Tibial artery (tissue), 4 donors: ENCODE results near the gene CALM3.

Experiments
- DNase-seq, 2 donors: peaks; one replicate each; pipeline ENCODE4 v3.0.0-alpha.2; 2019
- H3K27ac ChIP-seq, 2 donors: fragments of 200-600 bp; sonication (generic) in 1 of 2; 1 replicate in 1 of 2; 2 replicates in 1 of 2; pipeline ENCODE4 v1.5.1; 2018 to 2019; ENCODE audit warnings: mild to moderate bottlenecking in 1 of 2
- H3K27me3 ChIP-seq, 2 donors: fragments of 200-600 bp; sonication (generic) in 1 of 2; one replicate each; pipeline versions ENCODE4 v1.5.1 to v1.6.0; 2016 to 2019
- H3K36me3 ChIP-seq, 3 donors: fragments of 200-600 bp; sonication (generic) in 2 of 3; one replicate each; pipeline ENCODE4 v1.5.1; 2016 to 2019; ENCODE audit warnings: mild to moderate bottlenecking in 2 of 3
- H3K4me1 ChIP-seq, 4 donors: fragments of 200-600 bp; sonication (generic) in 2 of 4; 1 replicate in 3 of 4; 2 replicates in 1 of 4; pipeline ENCODE4 v1.5.1; 2016 to 2019
- H3K4me3 ChIP-seq, 2 donors: fragments of 200-600 bp; sonication (generic) in 1 of 2; 1 replicate in 1 of 2; 2 replicates in 1 of 2; pipeline ENCODE4 v1.5.1; 2018 to 2019; ENCODE audit warnings: mild to moderate bottlenecking in 2 of 2
- H3K9me3 ChIP-seq, 3 donors: fragments of 200-600 bp; sonication (generic) in 1 of 3; one replicate each; pipeline ENCODE4 v1.5.1; 2016 to 2019
- intact Hi-C: fragments of 100-400 bp; cut with DNase I; formaldehyde crosslinking; loops from one replicate; pipeline ENCODE4 v1.15.0; 2023; ENCODE audit warnings: low total_unique reads
- TF ChIP-seq, protein P1 (sequence below), 2 experiments: fragments of 200-600 bp in 1 of 2; fragments of 450-650 bp in 1 of 2; IDR thresholded peaks; one replicate each; pipeline ENCODE4 v1.5.1; 2017 to 2019; ENCODE audit warnings: antibody characterized with exemption in 2 of 2, mild to moderate bottlenecking in 1 of 2, moderate library complexity in 1 of 2

CALM3 gene

DNA sequence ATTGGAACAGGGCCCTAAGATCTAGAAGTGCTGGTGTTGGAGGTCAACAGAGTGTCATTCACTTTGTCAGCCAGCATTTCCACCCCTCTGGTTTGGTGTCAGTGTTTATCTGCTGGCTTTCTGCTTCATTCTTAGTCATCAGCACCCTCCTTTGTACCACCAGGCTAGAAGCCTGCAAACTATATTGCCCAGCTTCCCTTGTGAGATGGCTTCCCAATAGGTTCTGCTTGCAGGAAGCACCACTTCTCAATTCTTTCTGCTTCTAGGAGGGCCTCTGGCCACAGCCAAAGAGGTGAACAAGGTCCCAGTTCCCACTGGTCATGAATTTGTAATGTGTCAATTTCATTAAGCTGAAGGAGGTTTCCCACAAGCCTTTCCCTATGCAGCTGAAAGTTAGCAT is 36.4 kb upstream of the CALM3 start:
- no peak overlapping the region for H3K27ac ChIP-seq
- H3K9me3 ChIP-seq, result no peaks in the 10 kb centered on the region
- H3K27me3 ChIP-seq, result no peaks in the 10 kb centered on the region
- no peak for DNase-seq
- no peaks in the 10 kb centered on the region for H3K4me1 ChIP-seq
- TF ChIP-seq, protein P1, sequence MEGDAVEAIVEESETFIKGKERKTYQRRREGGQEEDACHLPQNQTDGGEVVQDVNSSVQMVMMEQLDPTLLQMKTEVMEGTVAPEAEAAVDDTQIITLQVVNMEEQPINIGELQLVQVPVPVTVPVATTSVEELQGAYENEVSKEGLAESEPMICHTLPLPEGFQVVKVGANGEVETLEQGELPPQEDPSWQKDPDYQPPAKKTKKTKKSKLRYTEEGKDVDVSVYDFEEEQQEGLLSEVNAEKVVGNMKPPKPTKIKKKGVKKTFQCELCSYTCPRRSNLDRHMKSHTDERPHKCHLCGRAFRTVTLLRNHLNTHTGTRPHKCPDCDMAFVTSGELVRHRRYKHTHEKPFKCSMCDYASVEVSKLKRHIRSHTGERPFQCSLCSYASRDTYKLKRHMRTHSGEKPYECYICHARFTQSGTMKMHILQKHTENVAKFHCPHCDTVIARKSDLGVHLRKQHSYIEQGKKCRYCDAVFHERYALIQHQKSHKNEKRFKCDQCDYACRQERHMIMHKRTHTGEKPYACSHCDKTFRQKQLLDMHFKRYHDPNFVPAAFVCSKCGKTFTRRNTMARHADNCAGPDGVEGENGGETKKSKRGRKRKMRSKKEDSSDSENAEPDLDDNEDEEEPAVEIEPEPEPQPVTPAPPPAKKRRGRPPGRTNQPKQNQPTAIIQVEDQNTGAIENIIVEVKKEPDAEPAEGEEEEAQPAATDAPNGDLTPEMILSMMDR (IDR thresholded peaks at IDR 0.05), result no peak
- intact Hi-C loops, result no loop called here
- H3K36me3 ChIP-seq, result no peaks in the 10 kb centered on the region
- H3K4me3 ChIP-seq, result no peak overlapping the region

DNA sequence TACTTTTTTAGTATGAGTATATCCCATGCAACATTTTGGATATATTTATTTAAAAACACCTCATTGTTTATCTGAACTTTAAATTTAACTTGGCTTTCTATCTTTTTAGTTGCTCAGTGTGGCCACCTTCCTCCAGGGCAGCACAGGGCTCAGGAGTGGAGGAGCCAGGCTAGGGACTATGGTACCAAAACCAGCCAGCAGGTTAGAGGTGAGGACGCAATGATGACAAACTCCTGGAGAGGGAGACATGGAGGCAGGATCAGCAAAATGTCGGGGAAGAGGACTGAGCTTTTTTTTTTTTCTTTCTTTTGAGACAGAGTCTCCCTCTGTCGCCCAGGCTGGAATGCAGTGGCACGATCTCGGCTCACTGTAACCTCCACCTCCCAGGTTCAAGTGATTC is 29.6 kb upstream of the CALM3 start:
- TF ChIP-seq, protein P1 (IDR thresholded peaks at IDR 0.05), result no peak
- H3K27me3 ChIP-seq, result no peaks in the 10 kb centered on the region
- H3K9me3 ChIP-seq, result no peaks in the 10 kb centered on the region
- no peak overlapping the region for H3K27ac ChIP-seq
- no peak overlapping the region for H3K4me3 ChIP-seq
- no peaks in the 10 kb centered on the region for H3K4me1 ChIP-seq
- intact Hi-C loops, result no loop called here
- DNase-seq, result no peak
- no peaks in the 10 kb centered on the region for H3K36me3 ChIP-seq

DNA sequence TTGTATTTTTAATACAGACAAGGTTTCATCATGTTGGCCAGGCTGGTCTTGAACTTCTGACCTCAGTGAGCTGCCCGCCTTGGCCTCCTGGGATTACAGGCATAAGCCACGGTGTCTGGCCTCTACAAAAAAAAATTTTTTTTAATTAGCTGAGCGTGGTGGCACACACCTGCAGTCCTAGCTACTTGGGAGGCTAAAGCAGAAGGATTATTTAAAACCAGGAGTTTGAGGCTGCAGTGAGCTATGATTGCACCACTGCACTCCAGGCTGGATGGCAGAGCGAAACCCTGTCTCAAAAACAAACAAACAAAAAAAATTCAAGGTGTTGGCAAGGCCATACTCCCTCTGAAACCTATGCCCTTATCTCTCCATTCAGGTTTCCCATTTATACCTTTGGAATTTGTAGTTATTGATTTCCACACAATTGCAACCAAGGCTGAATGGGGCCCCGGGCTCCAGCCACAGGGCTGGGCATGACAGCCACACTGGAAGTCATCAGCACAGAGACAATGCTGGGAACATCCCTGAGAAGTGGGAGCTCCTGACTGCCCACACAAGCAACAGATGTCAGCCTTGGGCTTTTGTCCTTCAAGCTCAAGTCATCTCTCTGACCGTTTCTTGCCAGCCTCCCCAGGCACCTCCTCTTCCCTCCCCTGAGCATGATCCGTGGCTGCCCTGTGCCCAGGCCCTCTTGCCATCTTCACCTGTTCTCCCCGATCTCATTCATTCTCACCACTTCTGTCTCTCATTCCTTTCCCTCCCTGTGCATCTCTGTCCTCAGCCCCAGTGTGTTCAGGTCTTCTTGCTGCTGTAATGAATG is 27.2 kb upstream of the CALM3 start:
- TF ChIP-seq, protein P1 (IDR thresholded peaks at IDR 0.05), result no peak
- Histone ChIP-seq H3K27me3 (no peaks in the 10 kb centered on the region), H3K4me3 (no peak overlapping the region), H3K9me3 (no peaks in the 10 kb centered on the region), H3K36me3 (no peaks in the 10 kb centered on the region), H3K4me1 (no peaks in the 10 kb centered on the region), H3K27ac (no peak overlapping the region)
- intact Hi-C loops, result no loop called here
- DNase-seq, result no peak

DNA sequence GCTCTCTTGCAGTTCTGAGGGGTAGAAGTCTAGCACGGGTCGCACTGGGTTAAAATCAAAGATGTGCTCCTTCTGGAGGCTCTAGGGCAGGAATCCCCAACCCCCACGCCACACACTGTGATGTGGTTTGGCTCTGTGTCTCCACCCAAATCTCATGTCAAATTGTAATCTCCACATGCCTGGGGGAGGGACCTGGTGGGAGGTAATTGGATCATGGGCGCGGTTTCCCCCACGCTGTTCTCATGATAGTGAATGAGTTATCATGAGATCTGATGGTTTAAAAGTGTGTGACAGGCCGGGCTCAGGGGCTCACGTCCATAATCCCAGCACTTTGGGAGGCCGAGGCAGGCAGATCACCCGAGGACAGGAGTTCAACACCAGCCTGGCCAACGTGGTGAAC is 26.6 kb upstream of the CALM3 start:
- Histone ChIP-seq H3K36me3 (no peaks in the 10 kb centered on the region), H3K27ac (no peak overlapping the region), H3K4me1 (no peaks in the 10 kb centered on the region), H3K4me3 (no peak overlapping the region), H3K9me3 (no peaks in the 10 kb centered on the region), H3K27me3 (no peaks in the 10 kb centered on the region)
- no peak for DNase-seq
- TF ChIP-seq, protein P1 (IDR thresholded peaks at IDR 0.05), result no peak
- intact Hi-C loops, result no loop called here

DNA sequence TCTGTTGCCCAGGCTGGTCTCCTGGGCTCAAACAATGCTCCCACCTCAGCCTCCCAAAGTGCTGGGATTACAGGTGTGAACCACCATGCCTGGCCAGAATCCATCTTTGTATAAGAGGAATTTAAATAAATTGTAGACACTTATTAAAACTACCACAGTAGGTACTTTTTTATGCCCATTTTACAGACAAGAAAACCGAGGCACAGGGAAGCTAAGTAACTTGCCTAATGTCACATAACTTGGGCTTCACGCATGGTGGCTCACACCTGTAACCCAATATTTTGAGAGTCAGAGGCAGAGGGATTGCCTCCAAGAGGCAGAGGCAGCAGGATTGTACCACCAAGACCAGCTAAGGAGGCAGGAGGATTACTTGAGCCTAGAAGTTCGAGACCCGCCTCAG is 22.7 kb upstream of the CALM3 start:
- Histone ChIP-seq H3K27ac (no peak overlapping the region), H3K36me3 (no peaks in the 10 kb centered on the region), H3K9me3 (no peaks in the 10 kb centered on the region), H3K4me3 (no peak overlapping the region), H3K4me1 (no peaks in the 10 kb centered on the region), H3K27me3 (no peaks in the 10 kb centered on the region)
- intact Hi-C loops, result no loop called here
- TF ChIP-seq, protein P1 (IDR thresholded peaks at IDR 0.05), result no peak
- DNase-seq, result no peak
